Measurements from ENCODE around the gene LRPAP1.
"Not testable (repeated sequence)": the region's sequence is repeated elsewhere in the genome, so short reads cannot be mapped to it uniquely, and the experiment has no call there.

LRPAP1 gene

DNA sequence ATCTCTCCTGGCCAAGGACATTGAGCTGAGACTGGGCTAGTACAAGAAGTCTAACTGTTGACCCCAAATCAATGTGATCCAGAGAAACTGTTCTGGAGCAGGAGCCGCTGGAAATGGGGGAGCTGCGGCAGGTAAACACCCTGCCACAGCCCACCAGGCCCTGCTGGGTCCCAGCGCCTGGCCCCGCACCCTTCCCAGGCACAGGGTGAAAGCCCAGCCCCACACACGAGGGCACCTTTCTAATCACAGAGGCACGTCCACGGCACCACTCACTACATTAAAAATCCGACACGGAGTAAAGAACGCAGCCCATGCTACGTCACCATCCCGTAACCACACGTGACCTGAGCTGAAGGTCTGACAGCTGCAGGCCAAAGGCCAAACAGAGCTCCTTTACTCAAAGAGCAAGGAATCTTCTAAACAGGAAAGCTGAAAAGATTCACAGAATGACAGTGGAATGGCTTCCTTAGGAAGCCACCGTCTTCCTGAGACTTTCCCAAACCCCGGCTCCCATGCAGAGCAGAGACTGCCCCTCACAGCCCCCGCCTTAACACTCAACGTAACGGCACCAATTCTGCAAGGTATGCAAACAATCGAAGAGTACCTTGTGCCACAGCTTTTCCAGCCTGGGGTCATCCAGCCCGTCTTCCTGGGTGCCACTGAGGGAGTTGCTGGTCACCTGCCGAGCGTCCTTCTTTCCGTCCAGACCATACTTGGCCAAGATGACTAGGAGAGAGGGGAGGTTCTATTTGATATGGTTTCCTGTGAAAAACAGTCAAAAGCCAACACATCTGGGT, 12.6 kb downstream of the LRPAP1 start:
- DNase-seq (ENCODE audit: low read depth, low spot score), result no peak

DNA sequence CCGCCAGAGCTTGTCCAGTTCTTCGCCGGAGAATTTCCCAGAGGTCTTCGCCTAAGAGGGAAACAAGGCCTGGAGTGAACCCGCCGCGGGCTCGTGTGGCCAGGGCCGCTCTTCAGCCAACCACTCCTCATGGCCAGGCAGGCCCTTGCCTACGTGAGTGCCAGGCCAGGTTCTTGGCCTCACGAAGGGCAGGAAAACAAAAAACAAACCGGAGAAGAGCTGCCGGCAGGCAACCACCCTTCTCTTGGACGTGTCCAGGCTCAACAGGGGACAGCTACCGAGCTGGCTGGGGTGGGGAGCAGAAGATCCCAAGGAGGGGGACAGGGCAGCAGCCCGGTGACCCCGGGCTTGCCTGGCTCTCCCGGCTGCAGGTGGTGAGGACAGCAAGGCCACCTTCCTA, 13.3 kb downstream of the LRPAP1 start:
- DNase-seq (ENCODE audit: low read depth, low spot score), result no peak

DNA sequence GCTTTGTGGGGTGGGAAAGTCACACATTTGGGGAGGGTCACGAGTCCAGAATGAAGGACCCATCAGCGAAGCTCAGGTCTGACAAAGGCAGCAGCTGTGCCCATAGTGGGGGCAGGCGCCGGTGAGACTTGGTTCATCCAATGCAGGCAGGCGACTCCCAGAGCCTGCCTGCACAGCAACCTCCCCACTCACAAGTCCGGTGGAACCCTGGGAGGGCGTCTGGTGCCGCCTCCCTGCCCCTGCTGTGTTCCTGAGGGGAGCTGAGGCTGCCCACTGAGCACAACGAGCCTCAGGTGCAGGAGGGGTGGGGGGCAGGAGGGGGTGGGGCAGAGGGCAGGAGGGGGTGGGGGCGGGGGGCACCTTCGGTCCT, 13.7 kb downstream of the LRPAP1 start:
- no peak for DNase-seq (ENCODE audit: low read depth, low spot score)

DNA sequence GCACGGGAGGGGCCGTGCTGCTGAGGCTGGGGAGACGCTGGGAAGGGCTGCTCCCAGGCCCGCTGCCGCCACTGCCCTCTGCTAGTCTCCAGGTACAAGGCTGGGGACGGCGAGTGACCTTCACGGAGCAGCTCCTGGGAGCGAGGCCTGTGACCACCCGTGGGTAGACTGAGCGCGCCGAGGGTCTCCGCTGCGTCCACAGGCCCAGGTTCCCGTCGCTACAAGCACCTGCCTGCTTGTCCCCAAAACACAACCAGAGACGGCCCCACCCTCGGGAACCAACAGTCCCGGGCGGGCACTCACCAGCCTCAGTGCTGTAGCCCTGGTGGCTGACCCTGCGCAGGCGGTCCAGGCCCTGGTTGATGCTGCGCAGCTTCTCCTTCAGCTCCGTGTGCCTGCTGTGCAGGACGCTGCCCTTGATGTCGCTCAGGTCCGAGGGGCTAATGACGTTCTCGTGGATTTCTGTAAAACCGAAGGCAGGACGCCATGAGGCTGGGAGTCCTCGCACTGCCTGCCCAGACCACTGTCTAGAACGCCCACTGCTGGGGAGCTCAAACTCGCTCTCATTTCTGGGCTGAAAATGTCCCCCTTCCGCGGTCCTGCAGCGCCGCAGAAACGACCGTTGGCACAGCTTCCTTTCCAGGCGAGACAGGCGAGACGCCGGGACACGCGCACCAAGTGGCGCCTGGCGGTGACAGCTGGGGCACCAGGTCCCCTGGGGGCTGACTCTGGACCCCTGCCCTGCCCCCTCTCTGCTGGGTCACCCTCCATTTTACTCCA, 14.3 kb downstream of the LRPAP1 start:
- DNase-seq (ENCODE audit: low read depth, low spot score), result no peak

DNA sequence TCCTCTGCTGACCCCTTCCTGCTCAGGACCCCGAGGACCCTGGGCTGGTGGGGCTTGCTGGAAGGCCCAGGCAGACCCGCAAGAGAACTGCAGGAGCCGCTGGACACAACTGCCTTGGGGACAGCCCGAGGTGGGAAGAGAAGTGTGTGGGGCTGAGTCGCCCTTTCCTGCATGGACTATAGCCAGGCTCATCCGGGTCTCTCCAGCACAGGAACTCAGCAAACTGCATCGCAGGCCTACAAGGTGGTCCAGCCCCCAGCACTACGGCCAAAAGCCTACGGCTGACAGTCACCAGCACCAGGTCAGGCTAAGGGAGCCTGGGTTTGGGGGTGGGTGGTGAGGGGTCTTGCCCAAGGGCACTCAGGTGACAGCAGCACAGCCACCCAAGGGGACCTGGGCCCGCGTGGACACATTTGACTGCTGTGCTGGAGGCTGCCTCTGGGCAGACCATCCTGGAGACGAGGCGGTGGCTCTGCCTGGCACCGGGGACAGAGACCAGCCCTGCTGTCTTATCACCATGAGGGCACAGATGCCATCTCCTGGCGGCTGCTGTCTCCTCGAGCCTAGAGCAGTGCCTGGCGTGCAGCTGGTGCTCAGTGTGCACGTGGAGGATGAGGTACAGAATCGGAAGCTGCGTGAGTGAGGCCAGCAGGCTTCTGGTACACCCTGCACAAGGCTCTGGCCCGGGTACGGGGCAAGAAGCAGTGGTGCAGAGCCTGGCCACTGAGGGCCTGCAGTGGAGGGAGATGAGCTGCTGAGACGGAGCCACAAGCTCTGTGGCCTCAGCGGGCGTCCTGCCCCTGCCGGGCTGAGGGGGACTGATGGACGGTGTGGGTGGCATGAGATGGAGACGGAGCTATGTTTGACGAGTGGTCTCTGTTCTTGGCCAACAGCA, 15.1 kb downstream of the LRPAP1 start:
- no peak for DNase-seq (ENCODE audit: low read depth, low spot score)

DNA sequence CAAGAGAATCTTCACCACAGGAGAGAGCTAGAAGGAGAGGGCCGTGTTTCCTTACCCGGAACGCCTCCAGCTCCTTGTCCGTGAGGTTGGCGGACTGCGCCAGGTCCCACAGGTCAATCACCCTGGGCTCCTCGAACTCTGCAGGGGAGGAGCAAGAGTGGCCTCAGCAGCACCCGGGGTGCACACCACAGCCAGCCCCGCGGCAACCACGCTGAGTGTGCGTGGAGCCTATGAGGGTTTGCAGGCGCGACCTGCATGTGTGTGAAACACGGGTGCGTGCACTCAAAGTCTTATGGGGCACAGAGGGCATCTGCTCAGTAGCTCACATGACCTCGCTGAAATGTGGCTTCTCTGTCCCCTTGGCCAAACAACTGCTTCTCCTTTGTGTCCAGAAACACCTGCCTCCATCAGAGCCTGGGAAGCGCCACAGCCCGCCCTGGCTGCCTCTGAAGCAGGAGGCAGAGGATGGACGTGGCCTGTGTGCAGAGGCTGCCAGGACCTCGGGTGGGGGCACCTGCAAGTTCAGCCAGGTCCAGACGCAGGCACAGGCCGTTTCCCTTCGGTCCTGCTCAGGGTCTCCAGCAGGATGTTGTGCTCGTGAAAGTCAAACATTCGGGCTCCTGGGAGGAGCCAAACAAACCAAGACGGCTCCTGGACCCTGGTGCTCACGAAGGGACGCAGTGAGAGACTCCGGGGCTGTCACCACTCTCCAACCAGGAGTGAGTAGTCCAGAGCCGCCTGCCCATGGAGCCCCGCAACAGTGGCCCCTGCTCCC, 16.0 kb downstream of the LRPAP1 start:
- DNase-seq (ENCODE audit: low read depth, low spot score), result no peak

DNA sequence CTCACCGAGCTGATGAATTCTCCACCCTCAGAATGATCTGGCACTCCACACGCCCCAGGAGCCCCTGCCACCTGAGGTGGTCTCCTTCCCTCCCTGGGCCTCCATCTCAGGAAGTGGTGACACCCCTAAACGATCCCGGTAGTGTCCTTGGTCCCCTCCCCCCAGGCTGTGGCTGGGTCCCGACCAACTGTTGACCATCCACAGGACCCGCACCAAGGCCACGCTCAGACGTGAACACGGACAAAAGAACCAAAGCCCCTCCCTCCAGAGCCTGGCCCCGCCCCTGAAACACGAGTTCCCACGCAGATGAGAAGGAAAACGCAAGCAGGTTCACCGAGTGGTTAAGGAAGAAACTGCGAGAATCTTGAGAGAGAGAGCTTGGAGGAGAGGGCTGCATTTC, 16.6 kb downstream of the LRPAP1 start:
- no peak for DNase-seq (ENCODE audit: low read depth, low spot score)

DNA sequence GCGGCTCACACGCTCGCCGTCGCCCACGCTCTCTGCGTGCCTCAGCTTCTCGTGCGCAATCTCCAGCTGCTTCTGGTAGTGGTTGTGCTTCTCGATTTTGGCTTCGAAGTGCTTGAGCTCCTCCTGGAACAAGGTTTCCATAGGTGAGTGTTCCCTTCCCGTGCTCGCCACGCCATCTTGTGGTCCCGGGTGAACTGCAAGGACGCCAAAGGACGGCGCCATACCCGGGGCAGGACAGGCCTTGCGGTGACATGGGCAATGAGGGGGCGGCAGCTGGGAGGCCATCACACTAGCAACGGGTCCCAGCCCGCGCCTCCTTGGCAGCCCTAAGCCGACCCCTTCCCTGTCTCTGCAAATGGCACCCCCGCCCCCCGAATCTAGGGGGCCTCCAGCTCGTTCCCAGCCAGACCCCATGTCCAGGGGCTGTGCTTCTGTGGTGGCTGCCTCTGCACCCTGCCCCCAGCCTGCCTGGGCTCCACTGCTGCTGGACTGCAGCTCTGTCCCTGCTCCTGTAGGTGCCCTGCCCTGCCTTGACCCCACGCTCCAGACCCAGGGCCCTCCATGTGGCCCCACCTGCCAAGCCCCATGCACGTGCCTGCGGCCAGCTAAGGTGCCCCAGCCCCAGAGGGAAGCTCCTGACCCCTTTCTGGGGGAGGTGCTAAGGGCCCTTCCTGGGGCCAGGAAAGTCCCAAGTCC, 17.3 kb downstream of the LRPAP1 start:
- no peak for DNase-seq (ENCODE audit: low read depth, low spot score)

DNA sequence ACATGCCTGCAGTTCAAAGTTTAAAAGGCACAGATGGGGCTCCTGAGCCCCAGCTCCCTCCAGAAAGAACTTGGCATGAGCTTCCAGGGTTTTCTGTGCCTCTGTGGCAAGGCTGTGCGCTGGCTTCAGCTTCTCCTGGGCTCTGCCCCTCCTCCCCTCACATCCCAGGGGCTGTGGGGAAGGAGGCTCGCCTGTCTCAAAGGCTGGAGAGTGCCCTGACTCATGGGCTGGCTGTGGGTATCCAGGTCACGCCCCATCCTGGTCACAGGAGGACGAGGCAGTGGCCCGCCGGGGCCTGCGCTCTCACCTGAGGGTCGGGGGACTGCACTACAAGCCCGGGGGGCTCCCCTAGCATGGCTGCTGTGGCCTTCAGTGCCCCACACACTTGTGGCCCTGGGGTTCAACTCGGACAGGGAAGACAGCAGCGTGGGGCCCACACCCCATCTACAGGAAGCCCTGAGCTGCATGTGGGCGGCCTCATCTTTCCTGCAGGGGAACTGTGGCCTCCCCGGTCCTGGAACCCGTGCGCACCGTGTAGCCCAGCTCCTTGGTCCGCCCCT, 17.9 kb downstream of the LRPAP1 start:
- DNase-seq (ENCODE audit: low read depth, low spot score), result no peak

DNA sequence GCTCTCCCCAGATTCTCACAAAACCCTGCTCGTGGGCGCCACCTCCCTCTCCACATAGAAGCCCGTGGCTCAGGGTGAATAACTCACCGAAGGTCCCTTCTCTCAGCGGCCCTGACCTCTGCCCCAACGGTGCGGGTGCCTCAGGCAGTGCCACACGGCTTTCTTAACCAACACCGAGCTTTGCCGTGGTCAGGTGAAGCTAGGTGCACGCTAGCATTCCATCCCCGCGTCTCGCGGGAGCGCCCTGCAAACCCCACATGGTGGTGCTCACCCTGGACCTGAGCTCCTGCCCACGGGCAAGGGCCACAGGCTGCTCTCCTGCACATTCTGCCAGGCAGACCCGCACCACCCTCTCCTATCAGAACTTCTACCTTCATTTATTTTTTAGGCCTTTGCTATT, 18.4 kb downstream of the LRPAP1 start:
- DNase-seq (ENCODE audit: low read depth, low spot score), result no peak

DNA sequence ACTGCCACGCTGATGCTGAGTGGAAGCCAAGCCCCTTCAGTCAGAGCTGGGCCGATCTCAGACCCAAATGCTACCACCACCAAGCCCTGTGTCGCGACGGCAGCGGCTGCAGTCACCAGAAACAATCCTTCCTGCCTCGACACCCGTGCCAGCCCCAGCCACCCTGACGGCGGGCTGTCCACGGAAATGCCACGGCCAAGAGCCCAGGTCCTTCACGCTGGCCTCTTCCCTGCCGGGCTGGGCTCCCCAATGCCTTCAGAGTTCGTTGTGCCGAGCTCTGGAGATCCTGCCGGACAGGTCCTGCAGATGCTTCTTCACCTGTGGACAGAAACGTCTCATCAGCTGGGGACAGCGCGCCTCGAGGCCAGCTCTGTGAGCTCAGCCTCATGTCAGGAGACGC, 19.5 kb downstream of the LRPAP1 start:
- no peak for DNase-seq (ENCODE audit: low read depth, low spot score)

DNA sequence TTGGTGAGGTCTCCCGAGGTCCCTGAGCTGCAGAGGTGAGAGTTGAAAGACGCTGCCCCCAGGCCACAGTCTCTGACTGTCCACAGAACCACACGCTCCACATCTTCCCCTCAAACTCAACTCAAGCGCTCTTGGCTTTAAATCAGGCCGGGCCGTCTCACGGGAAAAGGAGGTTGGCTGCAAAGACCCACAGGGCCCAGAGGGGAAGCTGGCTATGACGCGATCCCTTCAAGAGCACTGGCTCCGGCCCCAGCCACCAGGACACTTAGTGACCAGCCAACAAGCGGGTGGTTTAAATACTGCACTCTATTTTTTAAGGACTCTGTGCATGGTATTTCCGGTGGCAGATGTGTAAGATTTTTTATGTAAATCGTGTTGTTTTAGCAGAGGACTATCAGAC, 19.9 kb downstream of the LRPAP1 start:
- no peak for DNase-seq (ENCODE audit: low read depth, low spot score)

DNA sequence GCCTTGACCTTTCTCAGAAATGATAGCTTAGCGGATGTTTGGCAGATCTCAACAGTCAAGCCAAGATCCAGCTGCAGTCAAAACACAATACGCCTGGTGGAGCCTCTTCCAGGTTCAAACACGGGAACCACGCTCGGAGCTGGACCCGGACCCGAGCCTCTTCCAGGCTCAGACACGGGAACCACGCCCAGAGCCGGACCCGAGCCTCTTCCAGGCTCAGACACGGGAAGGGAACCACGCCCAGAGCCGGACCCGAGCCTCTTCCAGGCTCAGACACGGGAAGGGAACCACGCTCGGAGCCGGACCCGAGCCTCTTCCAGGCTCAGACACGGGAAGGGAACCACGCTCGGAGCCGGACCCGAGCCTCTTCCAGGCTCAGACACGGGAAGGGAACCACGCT, 20.6 kb downstream of the LRPAP1 start:
- not testable (repeated sequence) for DNase-seq (ENCODE audit: low read depth, low spot score)

DNA sequence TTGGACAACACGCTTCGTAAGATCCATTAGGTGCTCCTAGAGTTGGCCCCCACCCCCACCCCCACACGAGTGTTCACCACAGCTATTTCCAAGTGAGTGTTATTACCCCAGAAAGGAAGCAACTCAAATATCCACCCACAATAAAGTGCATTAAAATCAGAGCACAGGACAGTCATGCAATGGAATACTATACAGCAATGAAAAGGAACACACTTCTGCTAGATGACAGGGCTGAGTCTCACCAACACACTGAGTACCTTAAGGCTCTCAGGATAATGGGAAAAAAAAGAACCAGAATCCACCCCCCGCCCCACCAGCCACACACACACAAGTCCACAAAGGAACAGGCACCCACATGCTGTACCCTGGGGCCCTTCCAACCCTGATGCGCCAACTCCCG, 21.0 kb downstream of the LRPAP1 start:
- no peak for DNase-seq (ENCODE audit: low read depth, low spot score)

DNA sequence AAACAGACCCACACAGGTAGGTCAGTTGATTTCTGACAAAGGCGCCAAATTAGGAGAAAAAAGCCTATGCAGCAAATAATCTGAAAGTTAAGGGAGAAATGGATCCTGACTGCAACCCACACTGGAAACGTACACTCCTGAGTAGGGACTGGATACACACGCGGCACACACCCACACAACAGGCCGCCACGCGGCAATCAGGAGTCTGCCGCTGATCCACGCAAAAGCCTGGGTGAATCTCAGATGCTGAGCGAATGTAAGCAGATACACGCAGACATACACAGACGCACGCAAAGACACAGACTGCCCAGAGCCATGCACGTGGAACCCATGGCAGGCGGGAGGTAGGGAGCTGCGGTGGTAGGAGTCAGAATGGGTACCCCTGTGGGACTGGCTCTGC, 21.7 kb downstream of the LRPAP1 start:
- no peak for DNase-seq (ENCODE audit: low read depth, low spot score)

DNA sequence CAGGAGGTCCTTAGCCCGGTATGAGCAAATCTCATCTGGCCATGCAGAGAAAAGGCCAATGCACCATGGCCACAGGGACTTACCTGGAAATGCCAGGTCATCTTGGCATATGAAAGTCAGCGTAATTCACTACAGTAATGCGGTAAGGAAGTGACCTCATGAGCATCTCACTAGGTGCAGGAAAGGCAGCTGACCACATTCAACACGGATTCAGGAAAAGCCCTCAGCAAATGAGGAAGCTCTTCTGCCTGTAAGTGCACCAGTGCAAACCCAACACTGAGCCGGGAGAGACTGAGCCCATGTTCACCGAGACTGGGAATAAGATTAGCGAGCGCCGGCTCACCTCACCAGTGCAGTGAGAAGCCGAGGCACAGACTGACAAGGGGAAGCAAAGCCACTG, 23.7 kb downstream of the LRPAP1 start:
- no peak for DNase-seq (ENCODE audit: low read depth, low spot score)

DNA sequence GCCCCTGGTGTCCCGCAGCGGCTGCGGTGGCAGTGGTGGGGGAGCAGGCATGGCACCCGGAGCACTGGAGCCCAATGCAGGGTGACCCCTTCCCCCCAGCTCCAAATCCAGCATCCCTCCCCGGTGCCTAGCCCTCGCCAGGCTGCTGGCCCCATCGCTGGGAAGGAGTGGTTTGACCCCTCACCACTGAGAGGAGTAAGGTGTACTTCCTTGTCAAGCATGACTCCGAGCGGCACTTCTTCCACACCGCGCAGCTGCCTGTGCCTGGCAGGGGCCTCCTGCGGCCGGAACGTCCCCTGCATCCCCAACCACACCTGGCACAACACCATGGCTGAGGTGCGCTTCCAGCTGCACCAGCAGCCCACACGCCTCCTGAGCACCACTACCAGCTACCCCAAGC, 27.0 kb downstream of the LRPAP1 start:
- no peak for DNase-seq (ENCODE audit: low read depth, low spot score)

DNA sequence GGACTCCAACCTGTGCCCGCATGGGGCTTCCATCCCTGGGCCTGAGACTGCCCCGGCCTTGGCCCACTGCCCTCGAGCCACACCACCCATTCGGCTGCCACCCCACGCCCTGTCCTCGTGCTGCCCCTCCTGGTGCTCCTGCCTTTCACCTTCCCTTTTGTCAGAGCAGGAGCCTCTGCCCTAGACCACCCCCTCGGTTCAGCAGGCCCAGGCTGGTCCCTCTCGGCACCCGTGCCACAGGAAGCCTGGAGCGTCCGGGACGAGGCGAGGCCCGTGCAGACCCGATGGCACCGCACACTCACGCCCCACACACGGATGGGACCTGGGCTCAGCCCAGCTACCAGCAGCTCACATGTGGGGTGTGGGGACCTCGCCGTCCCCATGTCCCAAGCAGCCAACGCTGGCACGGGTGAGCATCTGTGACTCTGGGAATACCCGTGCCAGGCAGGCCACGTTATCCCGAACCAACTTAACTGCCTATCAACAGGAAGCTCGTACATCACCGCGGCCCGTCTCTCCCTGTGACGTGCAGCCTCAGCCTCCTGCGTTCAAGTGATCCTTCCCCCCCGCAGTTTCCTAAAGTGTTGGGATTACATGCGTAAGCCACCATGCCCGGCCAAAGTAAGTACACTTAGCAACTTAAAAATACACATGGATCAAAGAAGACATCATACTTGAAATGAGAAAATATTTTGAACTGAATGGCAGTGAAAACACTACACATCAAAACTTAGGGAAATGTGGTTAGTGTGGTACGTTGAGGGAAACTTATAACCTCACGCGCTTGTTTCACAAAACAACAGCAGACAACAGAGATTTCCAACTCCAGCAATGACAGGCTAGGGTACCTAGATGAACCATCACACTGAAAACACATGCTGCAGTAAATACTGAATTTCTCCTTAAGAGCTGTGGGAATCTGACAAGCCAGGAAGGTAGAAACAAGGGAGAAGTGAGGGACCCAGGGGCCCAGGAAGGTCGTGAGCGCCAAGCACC, 29.0 kb downstream of the LRPAP1 start:
- DNase-seq (ENCODE audit: low read depth, low spot score), result no peak

DNA sequence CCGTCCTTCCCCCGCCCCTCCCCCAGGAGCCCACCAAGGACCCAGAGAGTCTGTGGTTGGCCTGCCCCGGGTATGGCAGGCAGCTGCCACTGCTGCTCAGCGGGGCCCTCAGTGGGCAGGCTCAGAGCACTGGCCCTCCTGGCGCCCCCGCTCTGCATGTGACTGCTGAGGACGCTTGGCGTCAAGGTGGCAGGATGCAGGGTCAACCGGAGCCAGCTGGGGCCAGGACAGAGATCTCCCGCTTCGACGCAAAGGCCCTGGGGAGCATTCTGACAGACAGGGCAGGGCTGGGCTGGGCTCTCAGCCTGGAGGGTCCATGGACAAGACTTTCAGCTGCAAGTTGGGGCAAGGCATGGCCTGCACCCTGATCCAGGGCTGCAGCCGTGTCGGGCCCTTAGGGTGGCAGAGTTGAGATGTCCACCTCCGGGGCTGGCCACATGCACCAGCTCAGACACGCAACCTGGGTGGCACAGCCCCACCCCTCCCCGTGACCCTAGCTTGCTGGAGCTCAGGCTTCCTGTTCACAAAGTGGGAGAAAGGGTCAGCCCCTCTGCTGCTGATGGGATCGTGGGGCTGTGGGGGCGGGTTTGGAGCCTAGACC, 30.3 kb downstream of the LRPAP1 start:
- no peak for DNase-seq (ENCODE audit: low read depth, low spot score)

Measured in brain pericyte (primary cell).